HG03342 (cell line): ENCODE data around the gene TADA3.

Experiments
- ATAC-seq: cut with Tn5 transposase; IDR thresholded peaks from one replicate; pipeline ENCODE4 v1.9.1; 2021; ENCODE audit warnings: mild to moderate bottlenecking, moderate library complexity; ENCODE audit not compliant: unreplicated experiment

Gene TADA3

GRCh38 chr3:9810433-9810770 lies 18.1 kb upstream of the TADA3 start:
- no peak for ATAC-seq

GRCh38 chr3:9809615-9810432 lies 17.6 kb upstream of the TADA3 start, which contains the start of gene TTLL3:
Gene TTLL3, plus strand, starts transcription at chr3:9810262. Its CDS starts 400 bp downstream, at chr3:9810662.
- ATAC-seq = peak; percentile 42

GRCh38 chr3:9809239-9809614 lies 17.0 kb upstream of the TADA3 start:
- no peak for ATAC-seq

GRCh38 chr3:9808345-9809037 lies 16.2 kb upstream of the TADA3 start:
- peak; percentile 52 for ATAC-seq

GRCh38 chr3:9807981-9808344 lies 15.7 kb upstream of the TADA3 start:
- ATAC-seq = no peak

- ATAC-seq = no peak
Measured at GRCh38 chr3:9806688-9807589, 14.7 kb upstream of the TADA3 start.

GRCh38 chr3:9806137-9806536 lies 13.9 kb upstream of the TADA3 start:
- no peak for ATAC-seq

GRCh38 chr3:9804996-9805395 lies 12.7 kb upstream of the TADA3 start:
- ATAC-seq = no peak

GRCh38 chr3:9803494-9803893 lies 11.2 kb upstream of the TADA3 start:
- no peak for ATAC-seq

GRCh38 chr3:9800529-9800928 lies 8.3 kb upstream of the TADA3 start:
- no peak for ATAC-seq

- ATAC-seq = no peak
Measured at GRCh38 chr3:9797196-9797945, 5.1 kb upstream of the TADA3 start.

- no peak for ATAC-seq
Measured at GRCh38 chr3:9795207-9795606, 2.9 kb upstream of the TADA3 start.

- no peak for ATAC-seq
Measured at GRCh38 chr3:9794400-9794799, 2.1 kb upstream of the TADA3 start.

GRCh38 chr3:9793161-9793781 lies 998 bp upstream of the TADA3 start:
- no peak for ATAC-seq

- no peak for ATAC-seq
Measured at GRCh38 chr3:9791790-9792404, 376 bp downstream of the TADA3 start.

GRCh38 chr3:9791127-9791526 lies 1.1 kb downstream of the TADA3 start:
- ATAC-seq = no peak

- ATAC-seq = no peak
Measured at GRCh38 chr3:9787714-9788113, 4.6 kb downstream of the TADA3 start.

GRCh38 chr3:9786825-9787669 lies 5.2 kb downstream of the TADA3 start:
- no peak for ATAC-seq

- no peak for ATAC-seq
Measured at GRCh38 chr3:9786209-9786739, 6.0 kb downstream of the TADA3 start.
